Kidney (tissue), 14 donors: Measurements from ENCODE around the gene HRAS. TPM values are rescaled to one million over a fixed set of nuclear protein-coding genes. Genes with fewer than 3 reads are reported as not detected.

Experiments used
- DNase-seq, 5 donors: peaks; one replicate each; pipeline ENCODE4 v3.0.0-alpha.2; 2013 to 2020
- FAIRE-seq: peaks from 2 replicates; lab custom pipeline; 2012; peaks lifted over from hg19 to GRCh38; lab: Jason Lieb, UNC
- H3K27ac ChIP-seq, 2 donors: one replicate each; pipeline ENCODE4 v1.7.0; 2013; ENCODE audit warnings: low read depth in 2 of 2, low read length in 2 of 2, inconsistent platforms in 1 of 2
- H3K27me3 ChIP-seq: one replicate; pipeline ENCODE4 v1.7.1; 2013; ENCODE audit warnings: low read length, inconsistent platforms; ENCODE audit not compliant: control insufficient read depth, insufficient read depth
- H3K36me3 ChIP-seq, 3 donors: one replicate each; pipeline versions ENCODE4 v1.7.0 to v1.7.1; 2013; ENCODE audit warnings: low read length in 3 of 3, control low read depth in 1 of 3, inconsistent platforms in 1 of 3; ENCODE audit not compliant: insufficient read depth in 3 of 3, control insufficient read depth in 2 of 3
- H3K4me1 ChIP-seq, 3 donors: one replicate each; pipeline versions ENCODE4 v1.7.0 to v1.7.1; 2013; ENCODE audit warnings: low read length in 3 of 3, inconsistent platforms in 1 of 3, low read depth in 1 of 3; ENCODE audit not compliant: control insufficient read depth in 2 of 3, insufficient read depth in 2 of 3
- H3K4me3 ChIP-seq, 3 donors: one replicate each; pipeline versions ENCODE4 v1.7.0 to v1.8.1; 2013; ENCODE audit warnings: low read length in 3 of 3, control low read depth in 1 of 3, inconsistent platforms in 1 of 3
- H3K9ac ChIP-seq, 3 donors: one replicate each; pipeline versions ENCODE4 v1.7.0 to v1.7.1; 2013; ENCODE audit warnings: low read length in 3 of 3, control low read depth in 1 of 3, inconsistent platforms in 1 of 3
- H3K9me3 ChIP-seq, 3 donors: one replicate each; pipeline versions ENCODE4 v1.7.0 to v1.7.1; 2013; ENCODE audit warnings: low read length in 3 of 3, control low read depth in 1 of 3, inconsistent platforms in 1 of 3; ENCODE audit not compliant: control insufficient read depth in 2 of 3, insufficient read depth in 1 of 3
- intact Hi-C: fragments of 100-400 bp; cut with DNase I; formaldehyde crosslinking; loops from one replicate; pipeline ENCODE4 v1.11.1; 2022
- polyA plus RNA-seq: library from polyadenylated mRNA; stranded (reverse); fragments of 350-450 nt; fragmentation: Illumina TruSeq; extraction: RNeasy Lipid Tissue Mini Kit (QIAGEN cat#74804); gene quantifications from one replicate; pipeline ENCODE4 v1.2.3, GENCODE V29; 2014; ENCODE audit warnings: low read depth, low replicate concordance; ENCODE audit not compliant: insufficient read depth
- total RNA-seq: library from RNA; stranded (reverse); fragmentation: NEBNext Ultra II Directional; extraction: Animal tissue kit (Norgen Biotek cat#: 25700); gene quantifications from one replicate; pipeline ENCODE4 v1.2.1, GENCODE V29; 2021
- TF ChIP-seq, protein P1 (sequence below): IDR thresholded peaks from 3 replicates; pipeline ENCODE4 v1.5.1; 2012; ENCODE audit warnings: mild to moderate bottlenecking, moderate library complexity, borderline replicate concordance; ENCODE audit not compliant: insufficient read depth; ENCODE audit errors: extremely low read depth
- donor health status: control.
- donor health status: control.
- donor health status: control.
- donor health status: control.
- donor health status: control.
- donor health status: DM: yes; HTN: yes; CAD: no.
- donor health status: Normal renal cell carcinoma (clear cell type).

Gene HRAS
- total and polyA plus RNA-seq, 2 donors from 2014 or later = 66.1 to 100 TPM

DNA sequence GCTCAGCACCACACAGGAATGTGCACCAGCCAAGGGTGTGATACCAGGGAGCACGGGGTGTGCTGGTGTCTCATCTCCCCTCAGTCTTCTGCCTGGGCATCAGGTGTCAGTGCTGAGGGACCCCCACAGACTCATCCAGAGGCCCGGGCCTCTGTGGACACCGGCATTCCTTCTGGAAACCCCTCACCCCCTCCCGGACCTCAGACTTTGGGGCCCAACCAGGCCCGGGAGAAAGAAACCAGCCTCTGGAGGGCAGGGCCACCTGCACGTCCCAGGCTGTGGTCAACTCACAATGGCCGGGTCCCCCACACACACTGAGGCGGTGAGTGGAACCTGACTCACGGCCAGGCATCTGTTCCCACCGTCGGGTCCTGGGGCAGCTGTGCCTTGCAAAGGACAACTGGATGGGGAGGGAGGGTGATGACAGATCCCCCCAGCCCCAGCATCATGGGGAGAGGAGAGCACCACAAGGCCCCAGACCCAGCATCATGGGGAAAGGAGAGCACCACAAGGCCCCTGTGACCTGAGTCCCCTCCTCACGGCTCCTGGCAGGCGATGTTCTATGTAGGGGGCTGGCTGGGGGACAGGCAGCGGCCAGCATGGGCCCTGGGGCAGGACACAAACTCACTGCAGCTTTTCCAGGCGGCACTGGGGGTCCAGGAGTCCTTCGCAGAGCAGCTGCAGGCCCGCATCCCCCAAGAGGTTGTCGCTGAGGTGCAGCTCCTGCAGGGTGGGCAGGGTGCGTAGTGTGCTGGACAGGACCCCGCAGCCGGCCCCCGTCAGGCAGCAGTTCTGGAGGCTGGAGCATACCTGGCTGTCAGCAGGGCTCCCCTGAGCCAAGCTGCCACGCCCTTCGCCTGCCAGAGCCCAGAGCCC lies 35.9 kb downstream of the HRAS start:
- TF ChIP-seq, protein P1, sequence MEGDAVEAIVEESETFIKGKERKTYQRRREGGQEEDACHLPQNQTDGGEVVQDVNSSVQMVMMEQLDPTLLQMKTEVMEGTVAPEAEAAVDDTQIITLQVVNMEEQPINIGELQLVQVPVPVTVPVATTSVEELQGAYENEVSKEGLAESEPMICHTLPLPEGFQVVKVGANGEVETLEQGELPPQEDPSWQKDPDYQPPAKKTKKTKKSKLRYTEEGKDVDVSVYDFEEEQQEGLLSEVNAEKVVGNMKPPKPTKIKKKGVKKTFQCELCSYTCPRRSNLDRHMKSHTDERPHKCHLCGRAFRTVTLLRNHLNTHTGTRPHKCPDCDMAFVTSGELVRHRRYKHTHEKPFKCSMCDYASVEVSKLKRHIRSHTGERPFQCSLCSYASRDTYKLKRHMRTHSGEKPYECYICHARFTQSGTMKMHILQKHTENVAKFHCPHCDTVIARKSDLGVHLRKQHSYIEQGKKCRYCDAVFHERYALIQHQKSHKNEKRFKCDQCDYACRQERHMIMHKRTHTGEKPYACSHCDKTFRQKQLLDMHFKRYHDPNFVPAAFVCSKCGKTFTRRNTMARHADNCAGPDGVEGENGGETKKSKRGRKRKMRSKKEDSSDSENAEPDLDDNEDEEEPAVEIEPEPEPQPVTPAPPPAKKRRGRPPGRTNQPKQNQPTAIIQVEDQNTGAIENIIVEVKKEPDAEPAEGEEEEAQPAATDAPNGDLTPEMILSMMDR = no peak
- no peaks in the 10 kb centered on the region for H3K27me3 ChIP-seq
- peaks cover 0 to 4% (median 0%) of the 10 kb centered on the region in 3 donors for H3K4me1 ChIP-seq
- no peak overlapping the region for H3K27ac ChIP-seq
- H3K4me3 ChIP-seq = no peak overlapping the region
- DNase-seq = peak in 1 of 5 donors; percentile 39
- H3K36me3 ChIP-seq = peaks cover 12 to 45% (median 32%) of the 10 kb centered on the region in 3 donors
- no peak for FAIRE-seq
- intact Hi-C loops = no loop called here
- no peaks in the 10 kb centered on the region for H3K9me3 ChIP-seq
- H3K9ac ChIP-seq = no peak overlapping the region

- TF ChIP-seq, protein P1 = no peak
- FAIRE-seq = no peak
- Histone ChIP-seq H3K36me3 (peaks cover 12 to 45% (median 32%) of the 10 kb centered on the region in 3 donors), H3K27me3 (no peaks in the 10 kb centered on the region), H3K4me3 (no peak overlapping the region), H3K27ac (no peak overlapping the region), H3K9me3 (no peaks in the 10 kb centered on the region), H3K9ac (no peak overlapping the region), H3K4me1 (no peaks in the 10 kb centered on the region)
- intact Hi-C loops = no loop called here
- DNase-seq = peak in 1 of 5 donors; percentile 35
Measured at GRCh38 chr11:498297-499181, 36.8 kb downstream of the HRAS start.

GRCh38 chr11:497565-498296 lies 37.6 kb downstream of the HRAS start:
- Histone ChIP-seq H3K9ac (no peak overlapping the region), H3K4me3 (no peak overlapping the region), H3K27ac (no peak overlapping the region), H3K36me3 (peaks cover 12 to 45% (median 32%) of the 10 kb centered on the region in 3 donors), H3K4me1 (no peaks in the 10 kb centered on the region), H3K27me3 (no peaks in the 10 kb centered on the region), H3K9me3 (no peaks in the 10 kb centered on the region)
- TF ChIP-seq, protein P1 = no peak
- FAIRE-seq (no peak), DNase-seq (peak in 1 of 5 donors; percentile 35)
- intact Hi-C loops = no loop called here
